Measurements from ENCODE around the gene ATP11B. TPM values are rescaled to one million over a fixed set of nuclear protein-coding genes. Genes with fewer than 3 reads are reported as not detected.

The ATP11B gene
- total RNA-seq, 4 donors from 2014 or later, result 117 to 219 (median 134) TPM

- no peaks in the 10 kb centered on the region for H3K4me1 ChIP-seq
- TF ChIP-seq CTCF (IDR thresholded peaks at IDR 0.05) (no peak), POLR2AphosphoS5 (IDR thresholded peaks at IDR 0.05) (no peak), EP300 (IDR thresholded peaks at IDR 0.05; ENCODE audit: low read depth) (no peak), POLR2A (IDR thresholded peaks at IDR 0.05) (no peak)
- no peaks in the 10 kb centered on the region for H3K9me3 ChIP-seq
- no peak overlapping the region for H3K4me3 ChIP-seq
- no peak overlapping the region for H3K27ac ChIP-seq
- peaks cover 0 to 7% (median 2%) of the 10 kb centered on the region in 4 donors for H3K36me3 ChIP-seq
- DNase-seq, result no peak
- intact Hi-C loops (cut with DNase I; ENCODE audit: low total_unique reads) (no loop called here), in situ Hi-C loops (cut with MboI; ENCODE audit: low pct_ligation_motif_present in 1 of 4, low pct_unique_long_range_greater_than_20kb in 1 of 4, low sequenced_read_pairs in 3 of 4) (no loop called here)
- no peaks in the 10 kb centered on the region for H3K27me3 ChIP-seq
- 90 to 94% methylated on average over 4 of the region's 4 CpGs for WGBS, 2 donors (ENCODE audit: low coverage in 1 of 2)
Observed at GRCh38 chr3:182940266-182940808, 147.0 kb downstream of the ATP11B start.

- DNase-seq, result no peak
- H3K4me1 ChIP-seq, result no peaks in the 10 kb centered on the region
- 94 to 95% methylated on average over 3 of the region's 3 CpGs for WGBS, 2 donors (ENCODE audit: low coverage in 1 of 2)
- in situ Hi-C loops (cut with MboI; ENCODE audit: low pct_ligation_motif_present in 1 of 4, low pct_unique_long_range_greater_than_20kb in 1 of 4, low sequenced_read_pairs in 3 of 4), result no loop called here
- no peaks in the 10 kb centered on the region for H3K9me3 ChIP-seq
- intact Hi-C loops (cut with DNase I; ENCODE audit: low total_unique reads), result no loop called here
- H3K36me3 ChIP-seq, result peaks cover 0 to 19% (median 6%) of the 10 kb centered on the region in 4 donors
- H3K27me3 ChIP-seq, result no peaks in the 10 kb centered on the region
- no peak for TF ChIP-seq CTCF (IDR thresholded peaks at IDR 0.05)
- TF ChIP-seq POLR2AphosphoS5 (IDR thresholded peaks at IDR 0.05), result no peak
- no peak overlapping the region for H3K4me3 ChIP-seq
- no peak overlapping the region for H3K27ac ChIP-seq
Observed at GRCh38 chr3:182941719-182942118, 148.4 kb downstream of the ATP11B start.

- Histone ChIP-seq H3K27me3 (no peaks in the 10 kb centered on the region), H3K4me3 (no peak overlapping the region), H3K9me3 (no peaks in the 10 kb centered on the region), H3K36me3 (peaks cover 0 to 28% (median 8%) of the 10 kb centered on the region in 4 donors), H3K4me1 (no peaks in the 10 kb centered on the region), H3K27ac (no peak overlapping the region)
- in situ Hi-C loops (cut with MboI; ENCODE audit: low pct_ligation_motif_present in 1 of 4, low pct_unique_long_range_greater_than_20kb in 1 of 4, low sequenced_read_pairs in 3 of 4) (no loop called here), intact Hi-C loops (cut with DNase I; ENCODE audit: low total_unique reads) (no loop called here)
- DNase-seq, result no peak
- TF ChIP-seq CTCF (IDR thresholded peaks at IDR 0.05) (no peak), POLR2A (IDR thresholded peaks at IDR 0.05) (no peak), EP300 (IDR thresholded peaks at IDR 0.05; ENCODE audit: low read depth) (no peak), POLR2AphosphoS5 (IDR thresholded peaks at IDR 0.05) (no peak)
Observed at GRCh38 chr3:182947888-182948287, 154.6 kb downstream of the ATP11B start.

- no peak for DNase-seq
- Histone ChIP-seq H3K4me1 (no peaks in the 10 kb centered on the region), H3K27ac (no peak overlapping the region), H3K9me3 (no peaks in the 10 kb centered on the region), H3K36me3 (peaks cover 0 to 28% (median 8%) of the 10 kb centered on the region in 4 donors), H3K4me3 (no peak overlapping the region), H3K27me3 (no peaks in the 10 kb centered on the region)
- in situ Hi-C loops (cut with MboI; ENCODE audit: low pct_ligation_motif_present in 1 of 4, low pct_unique_long_range_greater_than_20kb in 1 of 4, low sequenced_read_pairs in 3 of 4) (no loop called here), intact Hi-C loops (cut with DNase I; ENCODE audit: low total_unique reads) (no loop called here)
- 87 to 89% methylated on average over 5 of the region's 5 CpGs for WGBS, 2 donors (ENCODE audit: low coverage in 1 of 2)
- TF ChIP-seq CTCF (IDR thresholded peaks at IDR 0.05), result no peak
- no peak for TF ChIP-seq EP300 (IDR thresholded peaks at IDR 0.05; ENCODE audit: low read depth)
- no peak for TF ChIP-seq POLR2AphosphoS5 (IDR thresholded peaks at IDR 0.05)
- no peak for TF ChIP-seq POLR2A (IDR thresholded peaks at IDR 0.05)
Observed at GRCh38 chr3:182948305-182948704, 155.0 kb downstream of the ATP11B start.

Measured in transverse colon (tissue), 4 donors.